Measurements from ENCODE around the gene DAZAP2. TPM values are rescaled to one million over a fixed set of nuclear protein-coding genes. Genes with fewer than 3 reads are reported as not detected.
A peak's percentile ranks its signal among the peaks of the same experiment; 100 is the strongest.

DAZAP2 gene
- total and polyA plus RNA-seq, 9 of the 15 experiments (the other 6 are each of a cell fraction or from before 2014, with no cell fraction given) = 116 to 668 (median 227) TPM

GRCh38 chr12:51217133-51217967, 21.3 kb upstream of the DAZAP2 start:
- Histone ChIP-seq H3K4me2 (ENCODE audit: insufficient read depth, low read length) (peak overlapping the region; percentile 74), H2AFZ (ENCODE audit: low read depth, low read length) (peak overlapping the region; percentile 86), H3K27me3 (ENCODE audit: control insufficient read depth in 2 of 2, insufficient read depth in 2 of 2, low read length in 2 of 2) (no peaks in the 10 kb centered on the region), H4K20me1 (replicated peaks; ENCODE audit: control insufficient read depth, insufficient read depth, low read length) (no peaks in the 10 kb centered on the region), H3K9me1 (ENCODE audit: control insufficient read depth, insufficient read depth, low read length) (no peaks in the 10 kb centered on the region), H3K79me2 (ENCODE audit: control insufficient read depth, insufficient read depth, low read length) (peaks cover 22% of the 10 kb centered on the region), H3K9me3 (replicated peaks; ENCODE audit: control insufficient read depth, insufficient read depth, low read depth, low read length) (no peaks in the 10 kb centered on the region), H3K9ac (ENCODE audit: insufficient read depth in 1 of 2, low read depth in 2 of 2, low read length in 2 of 2) (peak overlapping the region; percentile 91 to 99; a peak in 3 of 4 replicates), H3K27ac (ENCODE audit: extremely low read depth, low read depth, low read length) (peak overlapping the region; percentile 90; the same call in 2 of the 3 replicates), H3K36me3 (ENCODE audit: control insufficient read depth, insufficient read depth, low read length) (no peaks in the 10 kb centered on the region), H3K4me3 (peak overlapping the region; percentile 71), H3K4me1 (replicated peaks in 1 of 2; ENCODE audit: control insufficient read depth in 2 of 2, insufficient read depth in 2 of 2, low read length in 2 of 2) (peaks cover 17 to 18% of the 10 kb centered on the region in 2 experiments; a peak in 4 of 5 replicates)
- in situ Hi-C loops (cut with MboI) (no loop called here), intact Hi-C loops (cut with micrococcal nuclease) (no loop called here)
- BruUV-seq (replicated peaks) = no TSS peak
- WGBS (ENCODE audit: insufficient coverage, low coverage, missing lambda C conversion rate) = 4% methylated on average over 18 of the region's 81 CpGs
- ATAC-seq (peak; percentile 72), DNase-seq (ENCODE audit: extremely low read depth in 1 of 4, low spot score in 3 of 4) (peak; percentile 75 to 95 (median 90)), FAIRE-seq (no peak)
- ChIA-PET CTCF (ENCODE audit: low intra/inter-chr PET ratio) (interaction anchor here (0.7 kb wide), 1 partner anchor 183 kb away, joined by 3 read pairs; no protein-coding TSS in a partner anchor), POLR2A (interaction anchor here (0.5 to 3.0 kb wide), 14 partner anchors 10 to 191 kb away, joined by 3 to 15 read pairs (median 6); partner anchors contain the start of genes CSRNP2, DAZAP2 and SLC11A2)
- TF ChIP-seq SP1 (CRISPR knock-in tag; IDR thresholded peaks at IDR 0.05) = peak; percentile 52; the same call in 1 of the 2 replicates
- TF ChIP-seq, protein P1, sequence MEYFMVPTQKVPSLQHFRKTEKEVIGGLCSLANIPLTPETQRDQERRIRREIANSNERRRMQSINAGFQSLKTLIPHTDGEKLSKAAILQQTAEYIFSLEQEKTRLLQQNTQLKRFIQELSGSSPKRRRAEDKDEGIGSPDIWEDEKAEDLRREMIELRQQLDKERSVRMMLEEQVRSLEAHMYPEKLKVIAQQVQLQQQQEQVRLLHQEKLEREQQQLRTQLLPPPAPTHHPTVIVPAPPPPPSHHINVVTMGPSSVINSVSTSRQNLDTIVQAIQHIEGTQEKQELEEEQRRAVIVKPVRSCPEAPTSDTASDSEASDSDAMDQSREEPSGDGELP (CRISPR knock-in tag; IDR thresholded peaks at IDR 0.05; ENCODE audit: borderline replicate concordance) = peak; percentile 66; the same call in 1 of the 2 replicates
- peak in 1 of 2 experiments; percentile 15; a peak in 1 of 4 replicates for TF ChIP-seq RAD21 (CRISPR knock-in tag; conservative IDR thresholded peaks at IDR 0.05 in 1 of 2, IDR thresholded peaks at IDR 0.05 in 1 of 2)
- TF ChIP-seq GABPB2 (CRISPR knock-in tag; conservative IDR thresholded peaks at IDR 0.05) = no peak
- peak; percentile 77 for TF ChIP-seq POLR2G (IDR thresholded peaks at IDR 0.05; ENCODE audit: low read depth, low read length)
- TF ChIP-seq, protein P2, sequence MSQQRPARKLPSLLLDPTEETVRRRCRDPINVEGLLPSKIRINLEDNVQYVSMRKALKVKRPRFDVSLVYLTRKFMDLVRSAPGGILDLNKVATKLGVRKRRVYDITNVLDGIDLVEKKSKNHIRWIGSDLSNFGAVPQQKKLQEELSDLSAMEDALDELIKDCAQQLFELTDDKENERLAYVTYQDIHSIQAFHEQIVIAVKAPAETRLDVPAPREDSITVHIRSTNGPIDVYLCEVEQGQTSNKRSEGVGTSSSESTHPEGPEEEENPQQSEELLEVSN (IDR thresholded peaks at IDR 0.05; ENCODE audit: borderline replicate concordance in 1 of 2, extremely low read depth in 1 of 2, insufficient read depth in 1 of 2, insufficient read length in 1 of 2, low read depth in 1 of 2, low read length in 1 of 2, poor library complexity in 1 of 2, severe bottlenecking in 1 of 2) = peak in 1 of 2 experiments; percentile 8
- TF ChIP-seq PURB (CRISPR knock-in tag; IDR thresholded peaks at IDR 0.05; ENCODE audit: low read depth) = no peak
- TF ChIP-seq ZNF766 (CRISPR knock-in tag; conservative IDR thresholded peaks at IDR 0.05) = no peak
- TF ChIP-seq ESRRA (IDR thresholded peaks at IDR 0.05; ENCODE audit: borderline replicate concordance, low read depth) = no peak
- TF ChIP-seq NCOA1 (IDR thresholded peaks at IDR 0.05; ENCODE audit: low read depth) = no peak
- TF ChIP-seq CXXC5 (CRISPR knock-in tag; IDR thresholded peaks at IDR 0.05) = peak; percentile 29; the same call in 1 of the 2 replicates
- peak; percentile 20 for TF ChIP-seq CTCFL (IDR thresholded peaks at IDR 0.05; ENCODE audit: borderline replicate concordance, insufficient read depth, low read depth, low read length, poor library complexity, severe bottlenecking)
- TF ChIP-seq CREM (IDR thresholded peaks at IDR 0.05; ENCODE audit: low read depth) = peak; percentile 42; the same call in 1 of the 2 replicates
- no peak for TF ChIP-seq ETV5 (CRISPR knock-in tag; IDR thresholded peaks at IDR 0.05; ENCODE audit: low read depth)

Data from K562 (cell line).